D721Med (cell line): ENCODE results near the gene SCD5.
"Not testable (repeated sequence)": the region's sequence is repeated elsewhere in the genome, so short reads cannot be mapped to it uniquely, and the experiment has no call there.

Source experiments
- DNase-seq: peaks from one replicate; pipeline ENCODE4 v3.0.0; 2011; ENCODE audit warnings: low spot score; ENCODE audit not compliant: insufficient read length
- FAIRE-seq: peaks from 2 replicates; lab custom pipeline; 2011; peaks lifted over from hg19 to GRCh38; lab: Jason Lieb, UNC
- TF ChIP-seq, protein P1 (sequence below): IDR thresholded peaks from 2 replicates; pipeline ENCODE4 v1.5.1; 2012; ENCODE audit warnings: mild to moderate bottlenecking, control low read depth; ENCODE audit not compliant: insufficient read depth; ENCODE audit errors: missing control alignments

The SCD5 gene

DNA sequence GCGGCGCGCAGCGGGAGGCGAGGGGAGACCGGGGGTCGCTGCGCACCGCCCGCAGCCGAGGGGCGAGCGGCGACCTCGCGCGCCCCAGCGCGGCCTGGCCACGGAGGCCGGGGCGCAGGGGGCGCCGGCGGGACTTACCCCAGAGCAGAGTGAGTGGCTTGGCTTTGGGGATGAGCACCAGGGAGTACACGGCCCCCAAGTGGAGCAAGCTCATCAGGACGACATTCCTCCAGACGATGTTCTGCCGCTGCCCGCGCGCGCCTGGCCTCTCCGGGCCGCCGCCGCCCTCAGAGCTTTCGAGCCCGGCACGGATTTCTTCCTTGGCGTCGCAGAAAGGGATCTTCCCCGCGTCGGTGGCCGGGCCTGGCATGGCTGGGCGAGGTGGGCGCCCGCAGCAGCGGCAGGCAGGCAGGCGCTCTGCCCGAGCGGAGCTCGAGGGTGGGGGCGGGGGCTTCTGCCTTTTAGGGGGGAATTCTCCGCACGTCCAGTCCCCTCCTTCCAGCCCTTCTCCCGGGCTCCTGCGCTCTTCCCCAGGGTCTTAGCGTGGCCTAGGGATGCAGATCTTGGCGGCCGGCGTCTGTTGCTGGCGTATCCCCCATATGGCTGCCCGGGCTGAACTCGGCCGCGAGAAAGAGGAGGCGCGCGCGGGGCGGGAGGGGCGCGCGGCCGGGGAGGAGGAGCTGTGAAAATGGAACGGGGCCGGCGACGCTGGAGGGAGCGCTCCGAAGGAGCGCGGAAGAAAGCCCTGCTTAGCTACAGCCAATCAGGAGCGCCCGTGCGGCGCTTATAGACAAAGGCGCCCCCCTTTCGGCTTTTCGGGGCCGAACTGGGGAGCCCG is at the start of gene SCD5:
Gene SCD5 (minus strand): TSS at position 629 of the 838 bp plus-strand sequence. CDS start 259 bp downstream, at position 370.
- TF ChIP-seq, protein P1, sequence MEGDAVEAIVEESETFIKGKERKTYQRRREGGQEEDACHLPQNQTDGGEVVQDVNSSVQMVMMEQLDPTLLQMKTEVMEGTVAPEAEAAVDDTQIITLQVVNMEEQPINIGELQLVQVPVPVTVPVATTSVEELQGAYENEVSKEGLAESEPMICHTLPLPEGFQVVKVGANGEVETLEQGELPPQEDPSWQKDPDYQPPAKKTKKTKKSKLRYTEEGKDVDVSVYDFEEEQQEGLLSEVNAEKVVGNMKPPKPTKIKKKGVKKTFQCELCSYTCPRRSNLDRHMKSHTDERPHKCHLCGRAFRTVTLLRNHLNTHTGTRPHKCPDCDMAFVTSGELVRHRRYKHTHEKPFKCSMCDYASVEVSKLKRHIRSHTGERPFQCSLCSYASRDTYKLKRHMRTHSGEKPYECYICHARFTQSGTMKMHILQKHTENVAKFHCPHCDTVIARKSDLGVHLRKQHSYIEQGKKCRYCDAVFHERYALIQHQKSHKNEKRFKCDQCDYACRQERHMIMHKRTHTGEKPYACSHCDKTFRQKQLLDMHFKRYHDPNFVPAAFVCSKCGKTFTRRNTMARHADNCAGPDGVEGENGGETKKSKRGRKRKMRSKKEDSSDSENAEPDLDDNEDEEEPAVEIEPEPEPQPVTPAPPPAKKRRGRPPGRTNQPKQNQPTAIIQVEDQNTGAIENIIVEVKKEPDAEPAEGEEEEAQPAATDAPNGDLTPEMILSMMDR: no peak
- peak; percentile 84 for DNase-seq
- FAIRE-seq: no peak

DNA sequence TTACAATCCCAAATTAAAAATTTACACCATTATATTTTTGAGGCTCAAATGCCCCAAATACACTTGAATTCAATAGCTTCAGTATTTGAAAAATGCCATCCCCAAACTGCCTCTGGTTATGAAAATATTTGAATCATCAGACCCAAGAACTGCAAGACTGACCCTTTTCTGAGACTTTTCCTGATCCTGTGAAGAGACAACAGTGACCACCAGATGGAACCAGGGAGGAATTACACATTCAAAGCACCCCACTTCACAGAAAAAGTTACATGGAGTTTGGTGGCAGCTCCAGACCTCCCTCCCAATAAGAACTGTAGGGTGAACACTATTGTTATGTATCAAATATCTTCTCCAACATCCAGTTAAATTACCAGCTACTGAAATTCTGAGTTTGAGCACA is 44.0 kb upstream of the SCD5 start:
- DNase-seq: no peak

DNA sequence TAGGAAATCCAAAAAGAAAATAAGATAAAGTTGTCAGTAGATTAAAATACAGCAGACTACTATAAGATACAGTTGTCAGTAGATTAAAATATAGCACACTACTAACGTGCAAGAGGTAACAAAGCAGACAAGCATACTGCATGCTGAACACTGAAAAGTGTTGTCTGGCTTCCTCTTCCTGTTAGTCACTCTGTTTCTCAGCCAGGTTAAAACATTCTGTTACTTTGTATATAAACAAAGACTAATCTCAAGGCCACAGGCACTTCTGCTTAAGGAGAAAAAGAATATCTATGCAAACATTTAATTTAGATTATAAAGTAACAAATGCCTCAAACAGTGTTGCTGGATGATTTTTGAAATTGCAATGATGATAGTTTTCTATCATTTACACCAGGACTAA is 41.0 kb upstream of the SCD5 start:
- TF ChIP-seq, protein P1: no peak
- FAIRE-seq: no peak
- DNase-seq: no peak

More for the DNA sequence above, 44.0 kb upstream of the SCD5 start:
- TF ChIP-seq, protein P1: no peak
- FAIRE-seq: no peak

DNA sequence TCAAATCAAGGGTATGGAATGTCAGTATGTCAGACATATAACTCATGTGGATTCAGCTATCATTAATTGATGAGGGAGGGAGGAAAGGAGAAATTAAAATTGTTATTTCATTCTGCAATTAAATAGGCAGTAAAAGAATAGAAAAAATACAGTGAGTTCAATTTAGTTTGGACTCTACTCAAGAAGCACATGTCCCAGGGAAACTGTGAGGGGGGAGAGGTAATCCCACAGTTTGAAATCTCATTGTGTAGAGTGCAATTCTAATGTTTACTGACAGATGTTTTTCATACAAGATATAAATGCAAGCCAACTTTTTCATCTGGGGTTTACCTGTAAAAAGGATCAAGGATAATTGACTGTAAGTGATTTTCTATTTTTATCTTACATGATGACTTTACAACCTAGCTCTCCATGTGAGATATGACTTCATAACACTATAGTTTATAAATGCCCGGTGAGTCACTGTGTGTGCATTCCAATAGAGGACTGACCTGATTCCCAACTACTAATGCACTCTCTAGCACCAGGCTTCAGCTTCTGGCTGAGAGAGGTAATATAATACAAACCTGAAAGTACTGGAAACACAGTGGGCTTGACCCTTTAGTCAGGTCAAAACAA is 35.2 kb upstream of the SCD5 start:
- TF ChIP-seq, protein P1: no peak
- FAIRE-seq (no peak), DNase-seq (no peak)

DNA sequence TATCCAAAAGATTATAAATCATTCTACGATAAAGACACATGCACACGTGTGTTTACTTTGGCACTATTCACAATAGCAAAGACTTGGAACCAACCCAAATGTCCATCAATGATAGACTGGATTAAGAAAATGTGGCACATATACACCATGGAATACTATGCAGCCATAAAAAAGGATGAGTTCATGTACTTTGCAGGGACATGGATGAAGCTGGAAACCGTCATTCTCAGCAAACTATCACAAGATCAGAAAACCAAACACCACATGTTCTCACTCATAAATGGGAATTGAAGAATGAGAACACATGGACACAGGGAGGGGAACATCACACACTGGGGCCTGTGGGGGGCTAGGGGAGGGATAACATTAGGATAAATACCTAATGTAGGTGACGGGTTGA is 34.5 kb upstream of the SCD5 start:
- not testable (repeated sequence) for FAIRE-seq, DNase-seq

DNA sequence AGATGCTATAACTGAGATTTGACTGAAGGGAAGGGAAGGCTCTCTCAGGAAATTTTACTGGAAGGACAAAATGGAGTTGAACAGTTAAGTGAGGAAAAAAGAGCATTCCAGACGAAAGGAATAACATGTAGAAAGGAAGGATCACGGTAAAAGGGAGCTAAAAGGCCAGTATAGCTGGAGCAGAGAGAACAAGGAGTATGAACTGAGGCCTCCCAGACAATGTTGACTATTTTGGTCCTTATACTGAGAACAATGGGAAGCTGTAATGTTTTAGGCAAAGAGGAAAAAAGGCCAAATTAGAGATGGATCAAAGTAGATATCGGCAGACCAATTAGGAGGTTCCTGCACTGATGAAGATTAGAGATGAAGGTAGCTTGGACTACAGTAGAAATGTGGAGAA is 26.8 kb upstream of the SCD5 start:
- DNase-seq: no peak
- TF ChIP-seq, protein P1: no peak
- no peak for FAIRE-seq

DNA sequence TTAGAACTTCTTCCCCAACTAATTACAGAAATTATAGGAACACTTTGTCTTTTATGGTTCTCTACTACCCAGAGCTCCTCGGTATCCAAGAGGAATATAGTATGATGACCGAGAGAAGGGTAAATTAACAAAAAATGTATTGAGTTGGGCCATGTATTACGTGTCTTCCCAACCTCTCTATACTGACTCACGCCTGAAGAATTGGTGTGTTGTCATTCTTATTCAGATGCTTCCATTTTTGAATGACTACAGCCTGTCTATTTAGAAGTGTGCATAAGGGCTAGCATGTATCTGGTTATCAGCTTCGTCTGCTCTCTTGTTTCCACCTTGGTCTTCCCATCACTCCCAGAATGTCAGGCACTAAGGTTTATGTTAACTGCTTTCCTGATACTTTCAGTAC is 24.5 kb upstream of the SCD5 start:
- FAIRE-seq (no peak), DNase-seq (no peak)
- TF ChIP-seq, protein P1: no peak
